Measurements from ENCODE around the gene SLC35F2.

The SLC35F2 gene

GRCh38 chr11:107804211-107804610 lies 54.4 kb downstream of the SLC35F2 start:
- no peak for DNase-seq (ENCODE audit: low read depth)
- H3K4me3 ChIP-seq (ENCODE audit: low read depth, low read length) = no peak overlapping the region
- TF ChIP-seq, protein P1, sequence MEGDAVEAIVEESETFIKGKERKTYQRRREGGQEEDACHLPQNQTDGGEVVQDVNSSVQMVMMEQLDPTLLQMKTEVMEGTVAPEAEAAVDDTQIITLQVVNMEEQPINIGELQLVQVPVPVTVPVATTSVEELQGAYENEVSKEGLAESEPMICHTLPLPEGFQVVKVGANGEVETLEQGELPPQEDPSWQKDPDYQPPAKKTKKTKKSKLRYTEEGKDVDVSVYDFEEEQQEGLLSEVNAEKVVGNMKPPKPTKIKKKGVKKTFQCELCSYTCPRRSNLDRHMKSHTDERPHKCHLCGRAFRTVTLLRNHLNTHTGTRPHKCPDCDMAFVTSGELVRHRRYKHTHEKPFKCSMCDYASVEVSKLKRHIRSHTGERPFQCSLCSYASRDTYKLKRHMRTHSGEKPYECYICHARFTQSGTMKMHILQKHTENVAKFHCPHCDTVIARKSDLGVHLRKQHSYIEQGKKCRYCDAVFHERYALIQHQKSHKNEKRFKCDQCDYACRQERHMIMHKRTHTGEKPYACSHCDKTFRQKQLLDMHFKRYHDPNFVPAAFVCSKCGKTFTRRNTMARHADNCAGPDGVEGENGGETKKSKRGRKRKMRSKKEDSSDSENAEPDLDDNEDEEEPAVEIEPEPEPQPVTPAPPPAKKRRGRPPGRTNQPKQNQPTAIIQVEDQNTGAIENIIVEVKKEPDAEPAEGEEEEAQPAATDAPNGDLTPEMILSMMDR (IDR thresholded peaks at IDR 0.05; ENCODE audit: low read depth, low read length, missing control alignments) = no peak

DNA sequence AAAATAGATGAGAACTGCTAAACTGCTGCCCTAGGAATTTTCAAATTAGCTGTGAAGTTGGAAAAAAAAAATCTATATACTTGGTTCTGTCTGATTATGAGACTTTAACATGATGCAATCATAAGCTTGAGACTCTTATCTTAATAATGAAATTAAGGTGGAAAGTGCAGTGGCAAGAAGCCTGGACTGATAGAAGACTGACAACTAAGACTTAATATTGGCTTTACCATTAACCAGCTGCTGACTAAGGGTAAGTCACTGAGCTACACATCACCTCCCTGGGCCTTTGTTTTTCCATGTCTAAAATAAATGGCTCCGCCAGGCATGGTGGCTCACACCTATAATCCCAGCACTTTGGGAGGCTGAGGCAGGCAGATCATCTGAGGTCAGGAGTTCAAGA lies 56.9 kb downstream of the SLC35F2 start:
- TF ChIP-seq, protein P1 (IDR thresholded peaks at IDR 0.05; ENCODE audit: low read depth, low read length, missing control alignments) = no peak
- no peak overlapping the region for H3K4me3 ChIP-seq (ENCODE audit: low read depth, low read length)
- no peak for DNase-seq (ENCODE audit: low read depth)

DNA sequence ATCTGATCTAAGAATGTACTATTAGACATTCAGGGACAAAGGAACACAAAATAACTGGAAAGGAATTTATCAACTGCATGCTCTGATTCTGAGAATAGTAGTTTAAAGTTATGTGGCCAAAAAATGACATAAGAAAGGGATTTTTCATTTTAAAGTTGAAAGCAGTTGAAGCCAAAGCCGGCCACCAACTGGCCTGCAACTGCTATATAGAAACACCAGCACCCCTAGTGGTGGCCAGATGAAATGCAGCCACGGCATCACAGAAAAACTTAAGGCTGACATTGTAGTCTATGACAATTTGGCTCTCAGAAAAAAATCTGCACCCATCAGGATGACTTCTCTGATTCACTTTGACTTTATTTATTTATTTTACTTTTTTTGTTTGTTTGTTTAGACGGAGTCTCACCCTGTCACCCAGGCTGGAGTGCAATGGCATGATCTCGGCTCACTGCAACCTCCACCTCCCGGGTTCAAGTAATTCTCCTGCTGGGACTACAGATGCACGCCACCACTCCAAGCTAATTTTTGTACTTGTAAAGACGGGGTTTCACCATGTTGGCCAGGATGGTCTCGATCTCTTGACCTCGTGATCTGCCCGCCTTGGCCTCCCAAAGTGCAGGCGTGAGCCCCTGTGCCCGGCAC lies 59.2 kb downstream of the SLC35F2 start:
- peak; percentile 26 for DNase-seq (ENCODE audit: low read depth)
- no peak overlapping the region for H3K4me3 ChIP-seq (ENCODE audit: low read depth, low read length)
- TF ChIP-seq, protein P1 (IDR thresholded peaks at IDR 0.05; ENCODE audit: low read depth, low read length, missing control alignments) = peak; percentile 93

- no peak for DNase-seq (ENCODE audit: low read depth)
- H3K4me3 ChIP-seq (ENCODE audit: low read depth, low read length) = no peak overlapping the region
- TF ChIP-seq, protein P1 (IDR thresholded peaks at IDR 0.05; ENCODE audit: low read depth, low read length, missing control alignments) = no peak
Measured at GRCh38 chr11:107792049-107792443, 66.5 kb downstream of the SLC35F2 start.

GRCh38 chr11:107791343-107792048 lies 67.1 kb downstream of the SLC35F2 start:
- no peak for DNase-seq (ENCODE audit: low read depth)
- H3K4me3 ChIP-seq (ENCODE audit: low read depth, low read length) = no peak overlapping the region
- TF ChIP-seq, protein P1 (IDR thresholded peaks at IDR 0.05; ENCODE audit: low read depth, low read length, missing control alignments) = no peak

DNA sequence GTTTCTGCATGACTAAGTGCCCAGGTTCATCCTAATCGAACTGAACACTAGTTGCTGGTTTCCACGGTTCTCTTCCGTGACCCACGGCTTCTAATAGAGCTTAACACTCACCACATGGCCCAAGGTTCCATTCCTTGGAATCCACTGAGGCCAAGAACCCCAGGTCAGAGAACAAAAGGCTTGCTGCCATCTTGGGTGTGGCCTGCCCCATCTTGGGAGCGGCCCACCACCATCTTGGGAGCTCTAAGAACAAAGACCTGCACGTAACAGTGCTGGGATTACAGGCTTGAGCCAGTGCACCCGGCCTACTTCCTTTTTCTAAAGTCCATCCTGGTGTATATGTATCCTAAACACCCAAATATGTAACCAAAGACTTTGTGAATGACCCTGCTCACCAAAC lies 68.8 kb downstream of the SLC35F2 start:
- DNase-seq (ENCODE audit: low read depth) = no peak
- H3K4me3 ChIP-seq (ENCODE audit: low read depth, low read length) = no peak overlapping the region
- TF ChIP-seq, protein P1 (IDR thresholded peaks at IDR 0.05; ENCODE audit: low read depth, low read length, missing control alignments) = no peak

- TF ChIP-seq, protein P1 (IDR thresholded peaks at IDR 0.05; ENCODE audit: low read depth, low read length, missing control alignments) = no peak
- DNase-seq (ENCODE audit: low read depth) = no peak
- H3K4me3 ChIP-seq (ENCODE audit: low read depth, low read length) = no peak overlapping the region
Measured at GRCh38 chr11:107787733-107788132, 70.9 kb downstream of the SLC35F2 start.
